ENCODE results near the gene PLCG2.

DNA sequence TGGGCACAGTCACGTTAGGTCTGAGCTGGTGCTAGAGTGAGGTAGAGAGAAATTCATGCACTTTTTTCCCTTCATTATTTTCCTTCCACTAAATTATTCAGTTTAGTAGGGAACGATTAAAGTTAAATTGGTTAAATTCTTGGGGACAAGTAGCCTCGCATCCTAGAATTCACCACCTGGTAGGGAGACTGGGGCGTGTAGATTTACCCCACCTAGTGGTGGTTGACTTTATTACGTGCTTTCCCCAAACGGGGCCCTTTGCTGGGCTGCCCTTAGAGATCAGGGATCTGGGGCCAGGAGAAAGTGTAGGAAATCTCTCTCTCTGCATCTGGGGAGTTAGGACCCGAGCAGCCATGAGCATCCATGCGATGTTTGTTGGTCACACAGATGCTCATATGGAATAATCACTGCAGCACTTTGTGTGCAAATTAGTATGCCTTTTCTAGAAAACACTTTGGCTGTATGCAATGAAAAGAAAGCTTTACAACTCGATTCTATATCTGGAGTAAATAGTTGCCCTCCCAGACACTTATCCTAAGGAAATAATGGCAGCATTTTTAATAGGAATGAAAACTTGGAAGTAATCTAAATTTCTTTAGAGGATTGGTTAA, 107.0 kb downstream of the PLCG2 start:
- TF ChIP-seq, protein P1, sequence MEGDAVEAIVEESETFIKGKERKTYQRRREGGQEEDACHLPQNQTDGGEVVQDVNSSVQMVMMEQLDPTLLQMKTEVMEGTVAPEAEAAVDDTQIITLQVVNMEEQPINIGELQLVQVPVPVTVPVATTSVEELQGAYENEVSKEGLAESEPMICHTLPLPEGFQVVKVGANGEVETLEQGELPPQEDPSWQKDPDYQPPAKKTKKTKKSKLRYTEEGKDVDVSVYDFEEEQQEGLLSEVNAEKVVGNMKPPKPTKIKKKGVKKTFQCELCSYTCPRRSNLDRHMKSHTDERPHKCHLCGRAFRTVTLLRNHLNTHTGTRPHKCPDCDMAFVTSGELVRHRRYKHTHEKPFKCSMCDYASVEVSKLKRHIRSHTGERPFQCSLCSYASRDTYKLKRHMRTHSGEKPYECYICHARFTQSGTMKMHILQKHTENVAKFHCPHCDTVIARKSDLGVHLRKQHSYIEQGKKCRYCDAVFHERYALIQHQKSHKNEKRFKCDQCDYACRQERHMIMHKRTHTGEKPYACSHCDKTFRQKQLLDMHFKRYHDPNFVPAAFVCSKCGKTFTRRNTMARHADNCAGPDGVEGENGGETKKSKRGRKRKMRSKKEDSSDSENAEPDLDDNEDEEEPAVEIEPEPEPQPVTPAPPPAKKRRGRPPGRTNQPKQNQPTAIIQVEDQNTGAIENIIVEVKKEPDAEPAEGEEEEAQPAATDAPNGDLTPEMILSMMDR (conservative IDR thresholded peaks at IDR 0.05; ENCODE audit: low read length): peak; percentile 93
- no peak for TF ChIP-seq EZH2phosphoT487 (IDR thresholded peaks at IDR 0.05; ENCODE audit: borderline replicate concordance, low read depth, low read length)

All from OCI-LY7 (cell line).